DND-41 (cell line): ENCODE results near the gene STK25.

Experiments
- ATAC-seq: fragments of 200-7000 bp; cut with Tn5 transposase; 3 replicates; pipeline ENCODE4 v1.9.1; 2021; ENCODE audit warnings: low read depth; ENCODE audit not compliant: insufficient read depth
- DNase-seq: peaks from one replicate; pipeline ENCODE4 v3.0.0-alpha.2; 2020
- H2AFZ ChIP-seq: 2 replicates; pipeline ENCODE4 v1.6.0; 2012; ENCODE audit warnings: low read depth, low read length
- H3K27ac ChIP-seq: 2 replicates; pipeline ENCODE4 v1.5.1; 2012; ENCODE audit warnings: low read length, inconsistent platforms
- H3K27me3 ChIP-seq: fragments of 200-600 bp; sonication (generic); 2 replicates; pipeline ENCODE4 v1.6.0; 2012; ENCODE audit warnings: low read length, mild to moderate bottlenecking, inconsistent platforms; ENCODE audit not compliant: insufficient read depth, poor library complexity
- H3K36me3 ChIP-seq: 2 replicates; pipeline ENCODE4 v1.5.1; 2012; ENCODE audit warnings: low read length, inconsistent platforms; ENCODE audit not compliant: insufficient read depth
- H3K4me1 ChIP-seq: 2 replicates; pipeline ENCODE4 v1.5.1; 2012; ENCODE audit warnings: mild to moderate bottlenecking, low read length; ENCODE audit not compliant: insufficient read depth
- H3K4me2 ChIP-seq: 2 replicates; pipeline ENCODE4 v1.6.0; 2012; ENCODE audit warnings: mild to moderate bottlenecking, moderate library complexity, low read length, inconsistent platforms; ENCODE audit not compliant: insufficient read depth
- H3K4me3 ChIP-seq, 2 experiments: fragments of 200-600 bp in 1 of 2; shearing (Covaris generic) in 1 of 2; 2 replicates each; pipeline ENCODE4 v1.5.1; 2012 to 2016; ENCODE audit warnings: inconsistent platforms in 2 of 2, low read length in 2 of 2, mild to moderate bottlenecking in 2 of 2, low read depth in 1 of 2, moderate library complexity in 1 of 2
- H3K79me2 ChIP-seq: 2 replicates; pipeline ENCODE4 v1.6.0; 2012; ENCODE audit warnings: low read length, inconsistent platforms; ENCODE audit not compliant: insufficient read depth
- H3K9ac ChIP-seq: 2 replicates; pipeline ENCODE4 v1.6.0; 2012; ENCODE audit warnings: low read depth, mild to moderate bottlenecking, inconsistent platforms, low read length, moderate library complexity
- H3K9me3 ChIP-seq: 2 replicates; pipeline ENCODE4 v1.5.1; 2012; ENCODE audit warnings: low read length, moderate library complexity, mild to moderate bottlenecking, inconsistent platforms; ENCODE audit not compliant: insufficient read depth, severe bottlenecking
- H4K20me1 ChIP-seq: 2 replicates; pipeline ENCODE4 v1.6.0; 2012; ENCODE audit warnings: low read length; ENCODE audit not compliant: insufficient read depth
- CTCF ChIP-seq: IDR thresholded peaks from 2 replicates; pipeline ENCODE4 v1.5.1; 2012; ENCODE audit warnings: borderline replicate concordance, low read length, moderate library complexity, mild to moderate bottlenecking; ENCODE audit not compliant: poor library complexity, severe bottlenecking; ENCODE audit errors: extremely low read depth
- EZH2 ChIP-seq: IDR thresholded peaks from 3 replicates; pipeline ENCODE4 v1.6.1; 2012; ENCODE audit warnings: borderline replicate concordance, low read depth, mild to moderate bottlenecking, moderate library complexity, low read length, inconsistent platforms; ENCODE audit not compliant: severe bottlenecking

STK25 gene

DNA sequence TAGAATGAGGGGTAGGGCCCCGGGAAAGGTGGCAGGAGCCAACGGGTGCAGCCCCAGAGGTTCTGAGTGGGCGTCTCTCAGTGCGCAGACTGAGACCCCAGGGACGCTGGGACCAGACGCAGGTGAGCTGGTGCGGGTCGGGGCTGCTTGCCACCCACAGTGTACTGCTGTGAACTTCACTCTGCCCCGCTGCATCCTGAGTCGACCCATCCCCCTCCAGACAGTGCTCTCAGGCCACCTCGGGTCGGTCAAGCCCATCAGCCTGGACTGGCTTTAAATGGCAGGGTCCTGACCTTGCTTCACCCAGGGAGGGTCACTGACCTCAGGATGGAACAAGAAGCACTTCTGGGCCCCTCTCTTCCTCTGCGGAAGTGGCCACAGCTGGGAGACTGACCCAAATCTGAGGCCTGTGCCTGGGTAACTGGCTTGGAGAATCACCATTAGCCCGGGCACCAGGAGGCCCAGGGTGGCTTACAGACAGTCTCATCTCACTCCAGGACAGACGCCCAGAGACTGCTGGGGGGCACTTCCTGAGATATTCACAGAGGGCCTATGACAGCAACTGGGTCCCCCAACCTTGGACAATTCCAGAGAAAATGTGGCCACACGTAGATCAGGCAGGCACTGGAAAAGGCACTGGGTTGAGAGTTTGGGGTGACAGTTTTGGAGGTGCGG lies 26.5 kb upstream of the STK25 start:
- no peaks in the 10 kb centered on the region for H3K79me2 ChIP-seq
- TF ChIP-seq EZH2 (no peak), CTCF (no peak)

DNA sequence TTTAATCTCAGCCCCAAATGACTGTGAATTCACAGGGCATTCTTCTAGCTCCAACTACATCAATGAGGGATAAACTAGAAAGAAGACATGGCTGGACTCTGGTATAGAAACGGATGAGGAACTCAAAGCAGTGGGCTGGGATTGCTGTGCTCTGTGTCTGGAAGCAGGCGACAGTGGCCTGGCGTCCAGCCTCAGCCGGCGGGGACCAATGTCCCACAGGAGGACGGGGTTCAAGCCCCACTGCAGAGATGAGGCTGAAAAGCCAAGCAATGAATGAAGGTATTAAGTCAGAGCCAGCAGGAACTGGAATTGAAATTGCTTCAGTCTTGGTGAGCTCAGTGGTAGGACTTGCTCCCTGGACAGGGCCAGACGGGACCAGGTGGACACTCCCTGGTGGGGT lies 25.9 kb upstream of the STK25 start:
- no peaks in the 10 kb centered on the region for H3K4me1 ChIP-seq
- no peak overlapping the region for H3K9ac ChIP-seq
- TF ChIP-seq CTCF (no peak), EZH2 (no peak)
- H3K36me3 ChIP-seq: no peaks in the 10 kb centered on the region
- DNase-seq: no peak
- ATAC-seq: no peak
- H3K27me3 ChIP-seq: peaks cover 2% of the 10 kb centered on the region
- no peak overlapping the region for H2AFZ ChIP-seq
- H3K27ac ChIP-seq: no peak overlapping the region
- no peaks in the 10 kb centered on the region for H3K9me3 ChIP-seq
- no peak overlapping the region for H3K4me2 ChIP-seq
- H4K20me1 ChIP-seq: no peaks in the 10 kb centered on the region
- no peak overlapping the region for H3K4me3 ChIP-seq
- H3K79me2 ChIP-seq: no peaks in the 10 kb centered on the region

More for the DNA sequence above, 26.5 kb upstream of the STK25 start:
- no peak overlapping the region for H3K9ac ChIP-seq
- peaks cover 2% of the 10 kb centered on the region for H3K27me3 ChIP-seq
- no peaks in the 10 kb centered on the region for H3K36me3 ChIP-seq
- H3K9me3 ChIP-seq: no peaks in the 10 kb centered on the region
- H4K20me1 ChIP-seq: no peaks in the 10 kb centered on the region
- H3K4me1 ChIP-seq: no peaks in the 10 kb centered on the region
- H3K4me2 ChIP-seq: no peak overlapping the region
- ATAC-seq: no peak
- no peak overlapping the region for H2AFZ ChIP-seq
- DNase-seq: no peak
- no peak overlapping the region for H3K4me3 ChIP-seq
- H3K27ac ChIP-seq: no peak overlapping the region

GRCh38 chr2:241532733-241533601 lies 24.6 kb upstream of the STK25 start:
- no peaks in the 10 kb centered on the region for H3K79me2 ChIP-seq
- no peak overlapping the region for H3K9ac ChIP-seq
- no peak overlapping the region for H2AFZ ChIP-seq
- H3K4me2 ChIP-seq: no peak overlapping the region
- DNase-seq: no peak
- peaks cover 2% of the 10 kb centered on the region for H3K27me3 ChIP-seq
- no peaks in the 10 kb centered on the region for H3K9me3 ChIP-seq
- TF ChIP-seq CTCF (no peak), EZH2 (no peak)
- no peaks in the 10 kb centered on the region for H3K4me1 ChIP-seq
- no peak overlapping the region for H3K27ac ChIP-seq
- no peak for ATAC-seq
- no peak overlapping the region for H3K4me3 ChIP-seq
- H4K20me1 ChIP-seq: no peaks in the 10 kb centered on the region
- no peaks in the 10 kb centered on the region for H3K36me3 ChIP-seq
